H9 (cell line): ENCODE data around the gene ZNF385B. TPM values are rescaled to one million over a fixed set of nuclear protein-coding genes. Genes with fewer than 3 reads are reported as not detected.

ENCODE experiments used
- DNase-seq: peaks from one replicate; pipeline ENCODE4 v3.0.0-alpha.2; 2017
- H2AFZ ChIP-seq: one replicate; pipeline ENCODE4 v1.6.1; 2013; ENCODE audit warnings: mild to moderate bottlenecking, low read length, control low read depth, moderate library complexity
- H2AK5ac ChIP-seq: 2 replicates; pipeline ENCODE4 v1.6.1; 2013; ENCODE audit warnings: low read length, control low read depth, mixed read lengths; ENCODE audit not compliant: insufficient read length
- H2BK120ac ChIP-seq: one replicate; pipeline ENCODE4 v1.6.1; 2013; ENCODE audit warnings: low read depth, mild to moderate bottlenecking, low read length, control low read depth, inconsistent platforms; ENCODE audit not compliant: poor library complexity, severe bottlenecking
- H2BK12ac ChIP-seq: 2 replicates; pipeline ENCODE4 v1.6.1; 2013; ENCODE audit warnings: low read length, control low read depth, mixed read lengths, low read depth; ENCODE audit not compliant: insufficient read length
- H2BK15ac ChIP-seq: 2 replicates; pipeline ENCODE4 v1.6.1; 2013; ENCODE audit warnings: low read depth, low read length, control low read depth
- H2BK20ac ChIP-seq: one replicate; pipeline ENCODE4 v1.6.1; 2013; ENCODE audit warnings: low read depth, mild to moderate bottlenecking, low read length, control low read depth, inconsistent platforms; ENCODE audit not compliant: poor library complexity, severe bottlenecking
- H2BK5ac ChIP-seq: 2 replicates; pipeline ENCODE4 v1.6.1; 2013; ENCODE audit warnings: low read length, control low read depth, mixed read lengths; ENCODE audit not compliant: insufficient read length
- H3K14ac ChIP-seq: 2 replicates; pipeline ENCODE4 v1.6.1; 2013; ENCODE audit warnings: low read length, control low read depth; ENCODE audit not compliant: insufficient read depth
- H3K18ac ChIP-seq: 2 replicates; pipeline ENCODE4 v1.6.1; 2013; ENCODE audit warnings: low read depth, mild to moderate bottlenecking, mixed read lengths, low read length, control low read depth; ENCODE audit not compliant: insufficient read length
- H3K23ac ChIP-seq: 2 replicates; pipeline ENCODE4 v1.6.1; 2013; ENCODE audit warnings: low read length, control low read depth, mixed read lengths, low read depth; ENCODE audit not compliant: insufficient read length
- H3K23me2 ChIP-seq: 2 replicates; pipeline ENCODE4 v1.6.1; 2013; ENCODE audit warnings: low read depth, mild to moderate bottlenecking, mixed read lengths, low read length, control low read depth; ENCODE audit not compliant: insufficient read length, poor library complexity, severe bottlenecking
- H3K27ac ChIP-seq: 2 replicates; pipeline ENCODE4 v1.5.1; 2013; ENCODE audit warnings: low read length, control low read depth, mixed read lengths, low read depth; ENCODE audit not compliant: insufficient read length
- H3K27me3 ChIP-seq: 2 replicates; pipeline ENCODE4 v1.6.1; 2013; ENCODE audit warnings: low read length, control low read depth, inconsistent platforms; ENCODE audit not compliant: insufficient read depth
- H3K4ac ChIP-seq: 2 replicates; pipeline ENCODE4 v1.6.1; 2013; ENCODE audit warnings: low read depth, mild to moderate bottlenecking, control low read depth, inconsistent platforms, low read length, moderate library complexity
- H3K4me1 ChIP-seq: 2 replicates; pipeline ENCODE4 v1.6.1; 2013; ENCODE audit warnings: low read length, control low read depth, inconsistent platforms; ENCODE audit not compliant: insufficient read depth
- H3K4me2 ChIP-seq: 2 replicates; pipeline ENCODE4 v1.6.1; 2013; ENCODE audit warnings: low read length, control low read depth, mixed read lengths; ENCODE audit not compliant: insufficient read length, insufficient read depth
- H3K56ac ChIP-seq: 2 replicates; pipeline ENCODE4 v1.6.1; 2013; ENCODE audit warnings: low read depth, mild to moderate bottlenecking, mixed read lengths, low read length, control low read depth; ENCODE audit not compliant: insufficient read length
- H3K79me1 ChIP-seq: 2 replicates; pipeline ENCODE4 v1.6.1; 2013; ENCODE audit warnings: low read depth, mild to moderate bottlenecking, moderate library complexity, low read length, control low read depth, inconsistent platforms; ENCODE audit not compliant: insufficient read depth, poor library complexity, severe bottlenecking
- H3K79me2 ChIP-seq: 2 replicates; pipeline ENCODE4 v1.6.1; 2013; ENCODE audit warnings: low read length, control low read depth, inconsistent platforms; ENCODE audit not compliant: insufficient read depth
- H3K9ac ChIP-seq: 2 replicates; pipeline ENCODE4 v1.6.1; 2013; ENCODE audit warnings: low read length, control low read depth, mixed read lengths; ENCODE audit not compliant: insufficient read length; ENCODE audit errors: extremely low read depth
- H3K9me3 ChIP-seq: one replicate; pipeline ENCODE4 v1.6.1; 2013; ENCODE audit warnings: low read depth, low read length, inconsistent platforms; ENCODE audit not compliant: control insufficient read depth
- H3T11ph ChIP-seq: one replicate; pipeline ENCODE4 v1.6.1; 2013; ENCODE audit warnings: mild to moderate bottlenecking, low read length, control low read depth, inconsistent platforms
- H4K20me1 ChIP-seq: one replicate; pipeline ENCODE4 v1.6.1; 2013; ENCODE audit not compliant: control insufficient read depth, insufficient read length, insufficient read depth
- H4K5ac ChIP-seq: 2 replicates; pipeline ENCODE4 v1.6.1; 2013; ENCODE audit warnings: low read depth, mild to moderate bottlenecking, mixed read lengths, low read length, control low read depth; ENCODE audit not compliant: insufficient read length
- H4K8ac ChIP-seq: replicated peaks from 2 replicates; pipeline ENCODE4 v1.6.1; 2013; ENCODE audit warnings: low read length, control low read depth, mixed read lengths, low read depth; ENCODE audit not compliant: insufficient read length
- H4K91ac ChIP-seq: 2 replicates; pipeline ENCODE4 v1.6.1; 2013; ENCODE audit warnings: low read depth, mild to moderate bottlenecking, moderate library complexity, mixed read lengths, low read length, control low read depth; ENCODE audit not compliant: insufficient read length
- H3K27ac Mint-ChIP-seq, 3 experiments: 2 replicates in 2 of 3; 3 replicates in 1 of 3; pipeline ENCODE4 v1.8.0; 2020 to 2021; ENCODE audit warnings: mixed read lengths in 3 of 3, mild to moderate bottlenecking in 1 of 3, moderate library complexity in 1 of 3
- H3K27me3 Mint-ChIP-seq: 2 replicates; pipeline ENCODE4 v1.8.0; 2021; ENCODE audit warnings: low read depth, mild to moderate bottlenecking, moderate library complexity, mixed read lengths
- H3K36me3 Mint-ChIP-seq, 3 experiments: 2 replicates in 2 of 3; 3 replicates in 1 of 3; pipeline ENCODE4 v1.8.0; 2020 to 2021; ENCODE audit warnings: low read depth in 3 of 3, mixed read lengths in 3 of 3; ENCODE audit not compliant: insufficient read depth in 1 of 3
- H3K4me1 Mint-ChIP-seq, 2 experiments: 2 replicates each; pipeline ENCODE4 v1.8.0; 2020; ENCODE audit warnings: mixed read lengths in 2 of 2
- H3K4me3 Mint-ChIP-seq, 2 experiments: 2 replicates in 1 of 2; 3 replicates in 1 of 2; pipeline ENCODE4 v1.8.0; 2020 to 2021; ENCODE audit warnings: mild to moderate bottlenecking in 2 of 2, mixed read lengths in 2 of 2, moderate library complexity in 1 of 2
- H3K9me3 Mint-ChIP-seq, 2 experiments: 2 replicates in 1 of 2; 3 replicates in 1 of 2; pipeline ENCODE4 v1.8.0; 2020; ENCODE audit warnings: mild to moderate bottlenecking in 2 of 2, mixed read lengths in 2 of 2, moderate library complexity in 1 of 2
- CTCF ChIP-seq: fragments of 200-600 bp; sonication (generic); conservative IDR thresholded peaks from 3 replicates; pipeline ENCODE4 v1.8.0; 2021; ENCODE audit warnings: antibody characterized with exemption, mild to moderate bottlenecking
- WGBS: extraction: QIAGEN DNeasy Blood & Tissue Kit; methylation state at CpG from one replicate; pipeline ENCODE4 v1.1.7; 2013; ENCODE audit warnings: missing lambda C conversion rate, low lambda C conversion rate, mixed read lengths; ENCODE audit not compliant: insufficient read length; ENCODE audit errors: extremely low coverage; 5-methylcytosine and 5-hydroxymethylcytosine counted together
- total RNA-seq: library from RNA; stranded (reverse); gene quantifications from 2 replicates; pipeline ENCODE4 v1.2.1, GENCODE V29; 2021

The ZNF385B gene
- total RNA-seq, 1 experiment from 2014 or later = 2.1 TPM

- Histone ChIP-seq H4K91ac (no peak overlapping the region), H3K79me2 (no peaks in the 10 kb centered on the region), H3K4me2 (no peak overlapping the region), H3K4ac (no peak overlapping the region), H4K8ac (no peak overlapping the region), H3K9ac (no peak overlapping the region), H2BK120ac (no peak overlapping the region), H4K5ac (no peak overlapping the region), H2AK5ac (no peak overlapping the region), H3T11ph (no peak overlapping the region), H4K20me1 (no peaks in the 10 kb centered on the region), H2BK12ac (no peak overlapping the region), H3K56ac (no peak overlapping the region), H3K27ac (no peak overlapping the region), H2BK5ac (no peak overlapping the region), H2BK20ac (no peak overlapping the region), H3K79me1 (no peaks in the 10 kb centered on the region), H3K23ac (no peak overlapping the region), H2AFZ (no peak overlapping the region), H3K27me3 (no peaks in the 10 kb centered on the region; the same call in 1 of the 2 replicates), H3K14ac (no peak overlapping the region), H3K4me1 (no peaks in the 10 kb centered on the region; the same call in 1 of the 2 replicates), H2BK15ac (no peak overlapping the region), H3K23me2 (no peaks in the 10 kb centered on the region), H3K18ac (no peak overlapping the region), H3K9me3 (no peaks in the 10 kb centered on the region)
- WGBS = no CpG with 5 or more reads among the region's 1 CpG
- TF ChIP-seq CTCF = no peak
- peaks cover 11 to 16% of the 10 kb centered on the region in 2 experiments for H3K4me1 Mint-ChIP-seq
- H3K4me3 Mint-ChIP-seq = no peak overlapping the region
- no peaks in the 10 kb centered on the region; a peak in 1 of 7 replicates for H3K36me3 Mint-ChIP-seq
- no peaks in the 10 kb centered on the region for H3K27me3 Mint-ChIP-seq
- DNase-seq = no peak
- H3K9me3 Mint-ChIP-seq = no peaks in the 10 kb centered on the region
- H3K27ac Mint-ChIP-seq = no peak overlapping the region
Measured at GRCh38 chr2:179612108-179612507, 249.3 kb downstream of the ZNF385B start.
